PC-3 (cell line): ENCODE measurements around the gene KIAA1549.

Experiments used
- CTCF ChIP-seq: fragments of 300-600 bp; sonication (generic); conservative IDR thresholded peaks from 2 replicates; pipeline ENCODE4 v1.5.1; 2017; ENCODE audit warnings: antibody characterized with exemption, low read depth, mild to moderate bottlenecking, low read length
- EZH2 ChIP-seq: fragments of 300-600 bp; sonication (generic); IDR thresholded peaks from one replicate; pipeline ENCODE4 v1.6.1; 2017; ENCODE audit warnings: antibody characterized with exemption, mild to moderate bottlenecking, low read length; ENCODE audit not compliant: unreplicated experiment

- TF ChIP-seq EZH2 = no peak
- TF ChIP-seq CTCF = no peak
These were observed 116.5 kb downstream of the KIAA1549 start for GRCh38 chr7:138864667-138865066.
